ENCODE data around the gene FOXB1.
A peak's percentile ranks its signal among the peaks of the same experiment; 100 is the strongest.

FOXB1 gene

DNA sequence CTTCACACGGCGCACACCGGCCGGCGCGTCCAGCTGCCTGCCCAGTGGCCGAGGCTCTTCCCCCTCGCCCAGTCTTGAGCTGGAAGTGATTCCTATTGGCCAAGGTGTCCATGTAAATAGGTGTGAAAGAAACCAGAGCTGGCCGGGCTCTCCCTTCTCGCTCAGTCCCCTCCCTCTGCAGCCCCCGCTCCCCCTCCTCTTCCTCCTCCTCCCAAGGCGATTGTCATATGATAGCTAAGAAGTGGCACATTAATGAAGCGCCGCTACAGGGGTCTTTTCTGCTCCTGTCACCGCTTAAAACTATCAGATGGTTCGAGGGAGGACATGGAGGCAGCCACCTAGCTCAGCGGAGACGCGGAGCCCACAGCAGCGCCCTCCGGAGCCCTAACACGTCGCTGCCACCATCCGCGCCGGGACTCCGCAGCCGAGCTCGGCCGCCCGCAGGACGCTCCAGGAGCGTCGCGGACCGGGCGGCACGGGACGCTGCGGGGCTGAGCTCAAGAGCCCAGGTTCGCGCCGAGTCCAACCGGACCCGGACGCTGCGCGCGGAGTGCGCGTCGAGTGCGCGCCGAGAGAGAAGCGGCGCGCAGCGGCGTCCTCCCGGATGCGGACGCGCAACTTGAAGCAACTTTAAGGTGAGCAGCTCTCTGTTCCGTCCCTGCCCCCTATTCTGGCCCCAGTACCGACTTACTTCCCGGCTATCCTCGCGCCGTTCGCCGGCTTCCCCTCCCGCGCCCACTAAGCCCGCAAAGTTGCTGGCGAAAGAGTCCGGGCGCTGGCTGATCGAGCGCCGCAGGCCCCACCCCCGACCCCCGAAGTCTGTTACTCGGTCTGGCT lies at the start of gene FOXB1:
Gene FOXB1 (plus strand): TSS at position 303 of the 837 bp plus-strand sequence. CDS start 653 bp downstream, outside the sequence.
- no peak for DNase-seq (ENCODE audit: low read depth in 2 of 2)

DNA sequence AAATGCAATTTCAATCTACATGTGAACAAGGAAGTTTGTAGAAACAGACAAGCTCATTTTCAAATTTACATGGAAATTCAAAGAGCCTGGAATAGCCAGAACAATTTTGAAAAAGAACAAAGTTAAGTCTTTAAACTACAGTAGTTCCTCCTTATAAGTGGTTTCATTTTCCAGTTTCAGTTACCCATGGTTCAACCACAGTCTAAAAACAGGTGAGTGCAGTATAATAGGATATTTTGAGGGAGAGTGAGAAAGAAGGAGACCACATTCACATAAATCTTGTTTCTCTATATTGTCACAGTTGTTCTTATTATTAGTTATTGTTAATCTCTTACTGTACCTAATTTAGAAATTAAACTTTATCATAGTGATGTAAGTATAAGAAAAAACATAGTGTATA lies 45.8 kb upstream of the FOXB1 start:
- DNase-seq (ENCODE audit: low read depth in 2 of 2) = no peak

DNA sequence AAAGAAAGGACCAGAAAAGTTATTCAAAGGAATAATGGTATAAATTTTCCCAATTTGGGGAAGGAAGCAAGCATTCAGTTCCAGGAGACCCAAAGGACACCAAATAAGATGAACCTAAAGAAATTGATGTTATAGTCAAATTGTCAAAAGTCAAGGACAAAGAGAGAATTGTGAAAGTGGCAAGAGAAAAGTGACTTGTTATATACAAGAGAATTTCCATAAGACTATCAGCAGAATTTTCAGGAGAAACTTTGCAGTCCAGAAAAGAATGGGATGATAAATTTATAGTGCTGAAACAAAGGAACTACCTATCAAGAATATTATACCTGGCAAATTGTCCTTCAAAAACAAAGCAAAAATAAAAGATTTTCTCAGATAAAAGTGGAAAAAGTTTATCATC lies 43.8 kb upstream of the FOXB1 start:
- no peak for DNase-seq (ENCODE audit: low read depth in 2 of 2)

DNA sequence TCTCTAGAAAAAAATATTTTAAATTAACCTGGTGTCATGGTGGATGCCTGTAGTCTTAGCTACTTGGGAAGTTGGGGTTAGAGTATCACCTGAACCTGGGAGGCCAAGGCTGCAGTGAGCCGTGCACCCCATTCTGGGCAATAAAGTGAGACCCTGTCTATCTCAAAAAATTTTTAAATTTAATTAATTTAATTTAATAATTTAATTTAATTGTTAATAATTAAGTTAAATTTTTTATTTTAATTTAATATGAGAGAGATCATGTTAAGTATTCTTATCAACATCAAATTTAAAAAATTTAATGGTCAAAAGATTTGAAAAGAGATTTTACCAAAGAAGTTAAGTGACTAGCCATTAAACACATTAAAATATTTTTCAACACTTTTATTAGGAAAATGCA lies 40.8 kb upstream of the FOXB1 start:
- DNase-seq (ENCODE audit: low read depth in 2 of 2) = no peak

DNA sequence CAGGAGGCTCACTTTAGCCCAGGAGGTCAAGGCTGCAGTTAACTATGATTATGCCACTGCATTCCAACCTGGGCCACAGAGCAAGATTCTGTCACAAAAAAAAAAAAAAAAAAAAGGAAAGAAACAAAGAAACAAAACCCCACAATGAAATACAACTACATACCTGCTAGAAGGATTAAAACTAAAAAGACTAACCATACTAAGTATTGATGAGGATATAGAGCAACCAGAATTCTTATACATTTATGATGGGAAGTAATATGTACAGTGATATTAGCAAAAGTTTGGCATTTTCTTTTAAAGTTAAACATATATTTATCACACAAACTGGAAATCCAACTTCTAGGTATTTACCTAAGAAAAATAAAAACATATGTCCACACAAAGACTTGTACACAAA lies 40.2 kb upstream of the FOXB1 start:
- DNase-seq (ENCODE audit: low read depth in 2 of 2) = no peak

DNA sequence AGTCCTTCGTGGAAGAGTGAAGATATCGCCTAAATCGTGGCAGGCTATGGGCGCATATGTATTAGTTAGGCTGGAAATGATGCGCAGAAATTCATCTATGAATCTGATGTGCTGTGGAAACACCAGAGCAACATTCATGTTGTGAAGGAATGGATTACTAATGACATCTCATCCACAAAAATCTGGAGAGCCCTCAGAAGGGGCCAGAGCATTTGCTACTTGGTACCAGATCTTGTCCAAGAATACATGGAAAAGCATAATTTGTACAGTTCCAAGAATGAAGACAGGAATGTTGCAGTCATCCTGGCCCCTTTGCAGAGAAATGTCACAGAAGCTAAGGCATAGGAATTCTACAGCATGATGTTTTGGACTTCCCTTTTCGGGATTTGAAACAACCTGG lies 38.4 kb upstream of the FOXB1 start:
- no peak for DNase-seq (ENCODE audit: low read depth in 2 of 2)

DNA sequence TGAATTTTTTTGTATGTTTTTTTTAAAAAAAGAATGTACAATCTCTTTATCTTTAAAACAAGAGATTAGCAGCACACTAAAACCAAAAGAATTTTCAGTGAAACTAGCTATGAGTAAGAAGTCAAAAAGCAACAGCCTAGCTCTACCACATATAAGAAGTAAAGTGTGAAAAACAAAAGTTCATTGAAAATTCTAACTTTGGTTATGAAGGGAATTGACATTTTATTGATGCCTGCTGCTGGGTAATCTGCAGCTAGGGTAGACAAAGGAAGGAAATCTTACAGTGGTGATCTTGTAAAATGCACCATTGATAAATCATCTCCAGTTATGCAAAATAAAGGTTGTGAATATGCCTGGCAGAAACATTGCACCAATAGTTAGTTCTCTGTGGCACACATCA lies 37.8 kb upstream of the FOXB1 start:
- no peak for DNase-seq (ENCODE audit: low read depth in 2 of 2)

DNA sequence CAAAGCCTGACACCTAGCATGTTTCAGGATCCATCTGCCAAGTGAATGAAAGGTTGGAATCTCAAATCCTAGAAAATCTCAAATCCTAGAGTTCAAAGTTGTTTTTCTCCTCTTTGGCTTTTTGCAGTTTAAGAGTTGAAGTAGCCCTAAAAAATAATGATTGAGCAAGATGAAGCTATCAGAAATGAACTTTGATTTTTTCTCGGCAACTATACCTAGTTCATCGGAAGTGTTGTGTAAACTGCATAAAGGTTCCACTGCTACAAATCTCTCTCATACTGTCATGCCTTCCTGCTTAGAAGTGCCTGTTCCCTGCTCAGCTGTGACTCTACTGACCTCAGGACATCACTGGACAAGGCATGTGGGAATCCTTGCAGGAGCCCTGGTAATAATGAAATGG lies 35.8 kb upstream of the FOXB1 start:
- no peak for DNase-seq (ENCODE audit: low read depth in 2 of 2)

DNA sequence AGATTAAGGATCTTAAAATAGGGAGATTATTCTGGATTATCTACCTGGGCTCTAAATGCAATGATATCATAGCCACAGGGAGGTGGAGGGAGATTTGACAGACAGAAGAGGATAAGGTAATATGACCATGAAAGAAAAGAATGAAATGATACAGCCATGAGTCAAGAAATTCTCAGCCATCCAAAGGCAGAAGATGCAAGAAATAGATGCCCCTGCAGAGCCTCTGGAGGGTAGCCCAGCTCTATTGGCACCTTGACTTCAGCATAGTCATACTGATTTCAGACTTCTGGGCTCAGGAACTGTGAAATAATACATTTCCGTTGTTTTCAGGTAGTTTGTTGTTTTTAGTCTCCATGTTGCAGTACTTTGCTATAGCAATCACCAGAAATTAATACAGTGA lies 31.9 kb upstream of the FOXB1 start:
- DNase-seq (ENCODE audit: low read depth in 2 of 2) = no peak

DNA sequence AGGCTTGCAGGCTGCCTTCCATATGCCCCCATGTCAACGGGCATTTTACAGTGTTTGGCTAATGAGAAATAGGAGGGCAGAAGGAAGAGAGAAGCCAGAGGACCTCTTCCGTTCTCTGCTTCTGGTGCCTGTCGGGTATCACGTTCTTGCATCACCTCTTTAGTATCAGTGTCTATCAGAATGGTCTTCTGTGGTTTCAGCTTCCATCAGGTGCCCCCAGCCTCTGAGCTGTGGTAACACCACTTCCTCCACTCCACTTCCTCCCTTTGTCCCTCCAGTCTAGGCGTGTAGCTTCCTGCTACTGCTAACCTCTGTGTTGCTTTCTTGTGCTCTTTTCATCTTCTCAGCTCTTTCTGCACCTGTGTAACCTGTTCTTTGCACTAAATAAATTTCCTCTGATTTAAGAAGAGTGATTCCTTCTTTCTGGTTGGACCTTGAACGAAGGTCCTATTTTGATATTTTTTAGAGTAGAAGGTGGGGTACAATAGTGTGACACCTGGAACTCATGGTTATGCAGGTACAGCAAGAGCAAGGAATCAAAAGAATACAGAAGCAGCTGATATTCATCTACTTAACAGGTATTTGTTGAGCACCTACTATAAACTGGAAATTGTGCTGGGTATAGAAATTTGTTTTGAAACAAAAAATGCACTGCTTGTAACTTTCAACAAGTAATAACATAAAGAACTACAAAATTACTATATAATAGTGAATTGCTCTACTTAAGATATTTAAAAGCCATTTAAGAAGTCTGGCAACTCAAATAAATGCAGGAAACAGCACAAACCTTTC lies 27.4 kb upstream of the FOXB1 start:
- peak in 1 of 2 donors; percentile 14 for DNase-seq (ENCODE audit: low read depth in 2 of 2)

DNA sequence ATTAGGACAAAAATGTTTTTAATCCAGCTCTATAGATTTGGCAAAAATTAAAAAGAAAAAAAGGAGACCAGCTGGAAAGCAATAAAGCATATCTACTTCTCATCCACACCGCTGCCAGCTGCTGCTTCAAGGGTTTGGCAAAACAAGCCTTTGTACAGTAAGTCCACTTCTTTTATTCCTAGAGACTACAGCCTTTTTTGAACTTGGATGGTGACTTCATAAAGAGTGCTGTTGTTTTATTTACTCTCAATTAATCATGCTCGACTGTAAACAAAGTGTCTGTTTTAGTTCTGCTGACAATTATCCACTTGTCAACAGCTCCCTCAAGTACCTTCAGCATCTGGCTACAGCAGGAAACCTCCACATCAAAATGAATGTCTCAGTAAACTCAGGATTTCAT lies 12.3 kb upstream of the FOXB1 start:
- DNase-seq (ENCODE audit: low read depth in 2 of 2) = no peak

DNA sequence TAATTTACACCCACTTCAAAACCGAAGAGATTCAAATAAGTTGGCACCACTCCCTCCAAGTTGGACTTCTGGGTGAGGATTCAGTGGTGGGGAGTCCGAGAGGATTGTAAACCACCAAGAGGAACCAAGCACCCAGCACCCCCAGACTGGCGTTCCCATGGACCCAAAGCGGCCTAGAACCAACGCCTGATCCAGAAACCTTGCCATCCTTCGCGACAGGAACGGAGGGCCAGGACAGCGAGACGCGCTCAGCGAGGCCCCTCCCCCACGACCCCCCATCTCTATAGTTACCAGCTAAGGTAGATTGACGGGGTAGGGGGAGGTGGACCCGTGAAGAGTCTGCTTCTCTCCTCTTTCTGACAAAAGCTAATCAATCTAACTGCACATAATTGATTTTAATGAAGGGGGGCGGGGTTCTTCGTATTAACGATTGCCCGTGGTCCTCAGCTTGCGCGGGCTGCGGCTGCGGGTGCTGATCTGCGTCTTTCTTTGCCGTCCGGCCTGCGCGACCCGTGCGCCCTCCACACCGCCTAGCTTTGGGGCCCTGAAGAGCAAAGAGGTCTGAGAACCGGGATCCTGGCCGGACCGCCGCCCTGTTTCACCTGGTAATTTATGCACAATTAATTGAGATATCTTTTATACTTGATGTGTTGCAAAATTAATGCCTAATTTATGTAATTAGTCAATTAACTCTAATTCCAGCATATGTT lies 10.9 kb upstream of the FOXB1 start:
- no peak for DNase-seq (ENCODE audit: low read depth in 2 of 2)

DNA sequence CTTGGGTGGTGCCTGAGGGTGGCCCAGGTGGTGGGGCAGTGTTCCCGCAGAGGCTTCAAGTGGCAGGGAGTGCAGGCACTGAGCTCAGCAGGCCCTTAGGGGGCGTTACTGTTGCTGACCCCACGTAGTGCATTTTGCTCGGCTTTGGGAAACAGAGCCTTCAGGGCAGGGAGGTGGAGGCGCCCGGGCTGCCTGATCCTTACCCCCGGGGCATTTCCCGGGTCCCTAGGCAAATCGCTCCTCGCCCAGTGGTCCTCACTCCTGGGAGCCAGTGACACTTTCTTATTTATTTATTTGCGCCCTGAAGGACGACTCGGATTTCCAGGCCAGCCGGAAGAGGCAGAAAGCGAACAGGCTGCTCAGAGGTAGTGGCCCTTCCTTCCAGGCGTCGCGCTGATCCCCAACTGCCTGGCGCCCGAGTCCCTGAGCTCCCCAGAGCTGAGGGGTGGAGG lies 10.1 kb upstream of the FOXB1 start:
- no peak for DNase-seq (ENCODE audit: low read depth in 2 of 2)

DNA sequence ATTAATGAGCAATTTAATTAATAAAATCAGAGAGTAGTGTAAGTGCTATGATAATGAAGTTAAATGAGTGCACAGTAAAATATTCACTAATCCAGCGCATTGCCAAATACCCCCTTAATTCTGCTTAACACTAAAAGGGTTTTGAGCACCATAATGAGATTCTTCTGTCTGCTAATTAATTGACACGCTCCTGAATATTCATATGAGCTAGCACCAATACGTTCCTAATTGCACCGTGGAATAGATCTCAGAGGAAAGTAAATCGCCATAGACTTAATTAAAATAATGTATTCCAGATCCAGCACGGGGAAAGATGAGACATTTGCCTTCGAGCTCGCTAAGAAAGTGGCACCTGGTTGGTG lies 9.6 kb upstream of the FOXB1 start:
- no peak for DNase-seq (ENCODE audit: low read depth in 2 of 2)

DNA sequence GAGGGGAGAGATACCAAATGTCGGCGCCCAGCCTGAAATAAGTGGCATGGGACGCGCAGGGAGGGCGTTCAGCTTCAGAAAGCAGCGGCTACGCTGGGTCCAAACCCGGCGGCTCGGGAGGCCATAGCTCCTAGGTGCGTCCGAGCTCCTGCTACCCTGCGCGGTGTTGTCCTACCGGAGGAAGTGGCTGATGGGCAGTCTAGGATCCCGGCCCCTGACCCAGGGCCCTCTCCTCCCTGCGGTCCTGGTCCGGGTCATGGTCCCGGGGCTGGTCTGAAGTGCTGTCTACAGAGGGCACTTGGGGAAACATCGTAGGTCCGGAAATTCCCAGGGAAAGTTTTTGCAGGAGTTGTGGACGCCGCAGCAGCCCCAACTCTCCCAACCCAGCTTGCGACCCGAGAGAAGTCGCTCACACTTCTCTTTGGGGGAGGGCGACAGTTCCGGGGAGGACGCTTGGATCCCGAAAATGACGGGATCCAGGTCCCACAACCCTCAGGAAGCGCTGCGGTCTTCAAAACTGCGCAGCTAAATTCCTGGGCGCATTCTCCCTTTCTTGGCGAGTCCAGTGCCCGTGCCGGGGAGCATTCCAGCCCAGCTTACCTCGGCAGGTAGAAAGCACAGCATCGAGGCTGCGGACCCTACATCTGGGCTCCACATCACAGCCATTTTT lies 9.1 kb upstream of the FOXB1 start:
- no peak for DNase-seq (ENCODE audit: low read depth in 2 of 2)

DNA sequence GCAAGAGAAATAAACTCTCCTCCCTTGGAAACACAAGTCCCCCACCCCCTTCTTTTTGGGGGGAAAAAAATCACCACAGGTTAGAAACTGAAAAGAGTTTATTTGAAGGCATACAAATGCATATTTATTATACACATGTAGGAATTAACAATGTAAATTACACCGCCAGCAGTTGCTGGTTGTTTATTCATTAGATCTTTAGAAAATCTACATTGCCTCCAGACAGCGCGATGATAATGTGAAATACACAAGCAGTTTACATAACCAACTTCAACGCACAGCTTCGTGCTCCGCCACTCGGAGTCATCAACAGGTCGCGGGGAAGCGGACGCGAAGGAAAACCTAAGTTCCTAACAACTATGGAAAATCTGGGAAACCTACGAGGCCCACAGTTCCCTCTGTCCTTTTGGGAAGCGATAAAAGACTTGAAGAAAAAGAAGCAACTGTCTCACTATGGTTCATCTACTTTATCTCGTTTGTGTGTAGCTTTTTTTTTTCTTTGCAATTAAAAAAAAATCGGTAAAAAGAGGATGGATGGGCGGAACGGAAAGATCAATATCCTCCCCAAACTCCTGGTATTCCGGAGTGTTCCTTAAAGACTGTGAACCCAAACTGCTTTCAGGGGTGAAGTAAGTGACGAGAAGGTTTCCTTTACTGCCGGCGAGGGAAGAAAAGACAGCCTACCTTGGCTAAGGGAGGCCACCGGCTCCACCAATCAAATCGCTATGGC lies 8.4 kb upstream of the FOXB1 start:
- no peak for DNase-seq (ENCODE audit: low read depth in 2 of 2)

DNA sequence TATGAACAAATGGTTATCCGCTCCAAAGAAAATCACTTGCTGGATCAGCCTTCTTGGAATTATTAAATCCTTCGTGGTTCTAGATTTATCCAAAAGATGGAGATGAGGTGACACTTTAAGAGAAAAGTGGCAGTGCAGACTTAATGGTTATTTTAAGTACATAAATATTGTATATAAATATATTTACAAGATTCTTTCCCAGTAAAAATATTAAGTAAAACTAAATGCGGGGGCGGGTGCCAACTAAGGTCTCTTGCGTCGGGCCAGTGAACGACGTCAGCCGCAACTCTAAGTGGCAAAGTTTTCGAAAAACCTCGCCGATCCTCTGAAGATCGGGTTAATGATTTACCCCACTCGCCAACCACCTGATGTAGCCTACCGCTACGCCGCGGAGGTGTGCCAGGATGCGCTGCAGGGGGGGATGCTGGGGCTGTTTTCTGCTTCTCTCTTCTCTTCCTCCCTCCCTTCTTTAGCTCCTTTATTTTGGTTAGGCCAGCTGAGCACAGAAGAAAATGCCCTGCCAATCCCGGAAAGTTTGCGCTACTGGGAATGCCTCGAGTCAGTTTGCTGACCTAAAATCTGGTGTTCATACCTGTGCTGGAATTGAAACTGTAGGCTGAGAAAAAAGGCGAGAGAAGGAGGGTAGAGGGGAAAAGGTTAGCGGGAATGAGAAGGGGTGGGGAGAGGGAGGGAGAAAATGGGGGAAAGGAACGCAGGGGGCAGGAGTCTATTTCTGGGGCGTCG lies 7.6 kb upstream of the FOXB1 start:
- DNase-seq (ENCODE audit: low read depth in 2 of 2) = no peak

DNA sequence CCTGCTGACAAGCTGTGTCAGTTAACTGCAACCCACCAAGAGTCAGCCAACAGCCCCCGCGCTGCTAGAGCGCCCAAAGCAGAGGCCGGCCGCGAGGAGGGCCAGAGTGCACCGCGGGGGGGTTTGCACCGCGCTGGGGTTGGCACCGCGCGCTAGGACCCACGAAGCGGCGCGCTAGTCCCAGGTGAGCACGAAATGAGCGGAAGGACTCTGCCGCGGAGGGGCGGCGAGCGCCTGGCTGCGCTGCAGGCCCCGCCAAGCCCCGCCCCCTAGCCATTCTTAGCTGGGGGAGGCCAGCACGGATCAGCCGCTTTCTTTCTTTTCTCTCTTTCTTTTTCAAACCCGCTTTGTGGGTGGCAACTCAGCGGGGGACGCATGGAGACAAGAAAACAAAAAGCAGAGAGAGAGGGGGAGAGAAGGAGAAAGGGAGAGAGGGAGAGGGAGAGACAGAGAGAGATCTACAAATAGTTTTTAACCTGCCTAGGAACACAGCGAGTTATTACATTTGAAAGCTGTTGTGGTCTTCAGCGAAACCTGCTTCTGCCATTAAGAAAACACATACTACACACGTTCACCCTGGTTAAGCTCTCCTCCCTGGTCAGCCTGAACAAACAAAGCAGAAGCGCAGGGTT lies 6.9 kb upstream of the FOXB1 start:
- peak in 1 of 2 donors; percentile 40 for DNase-seq (ENCODE audit: low read depth in 2 of 2)

DNA sequence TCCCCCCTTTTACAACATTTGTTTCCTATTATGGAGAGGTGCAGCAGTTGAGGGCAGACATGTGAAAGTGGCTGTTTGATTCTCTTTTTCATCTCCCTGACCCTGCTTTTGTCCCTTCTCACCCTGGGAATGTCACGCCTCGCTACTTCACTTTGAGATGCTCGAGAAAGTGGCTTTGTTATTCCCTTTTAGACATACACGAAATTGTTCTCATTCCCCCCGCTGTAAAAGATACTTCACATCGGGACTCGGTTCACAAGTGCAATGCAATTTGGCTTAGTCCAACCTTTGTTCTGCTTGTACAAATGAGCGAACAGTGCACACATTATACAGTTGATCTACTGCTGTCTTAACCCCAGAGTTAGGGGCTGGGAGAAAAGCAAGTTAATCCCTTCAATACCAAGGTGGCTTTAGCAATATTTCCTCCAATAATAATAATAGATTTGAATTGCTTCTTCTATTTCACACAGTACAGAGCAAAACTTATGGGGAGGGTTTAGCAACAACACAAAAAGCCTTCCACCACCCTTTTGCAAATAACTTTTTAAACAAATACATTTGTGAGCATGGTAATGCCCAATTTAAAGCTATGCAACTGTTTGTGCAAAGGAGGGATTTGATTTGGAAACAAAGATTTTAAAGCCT lies 5.7 kb upstream of the FOXB1 start:
- DNase-seq (ENCODE audit: low read depth in 2 of 2) = no peak

All from activated CD8-positive, alpha-beta memory T cell treated with anti-CD3 and anti-CD28 coated beads for 4 hours (primary cell).